Endothelial cell of umbilical vein (primary cell): Measurements from ENCODE around the gene GRIFIN. TPM values are rescaled to one million over a fixed set of nuclear protein-coding genes. Genes with fewer than 3 reads are reported as not detected.
A peak's percentile ranks its signal among the peaks of the same experiment; 100 is the strongest.

Source experiments
- BruUV-seq: library from RNA; stranded (reverse); fragments of 400-500 nt; replicated peaks from 2 replicates; lab custom pipeline; 2021; lab: Mats Ljungman, UMichigan
- CTCF ChIA-PET: fragments of 300-600, 350-600 bp; sonication (Branson Sonifier 250); formaldehyde crosslinking; loops from one replicate; lab custom pipeline; 2021; ENCODE audit warnings: antibody characterized with exemption, inconsistent platforms; lab: Charles Lee
- POLR2A ChIA-PET: fragments of 300-600, 350-600 bp; sonication (Branson Sonifier 250); formaldehyde crosslinking; loops from one replicate; lab custom pipeline; 2021; ENCODE audit warnings: antibody characterized with exemption, inconsistent platforms; lab: Charles Lee
- DNase-seq: peaks from one replicate; pipeline ENCODE4 v3.0.0-alpha.2; 2011; ENCODE audit warnings: low read depth, low spot score
- FAIRE-seq: peaks from 2 replicates; lab custom pipeline; 2011; peaks lifted over from hg19 to GRCh38; lab: Jason Lieb, UNC
- H2AFZ ChIP-seq: 2 replicates; pipeline ENCODE4 v1.6.0; 2012; ENCODE audit warnings: low read depth, low read length, control low read depth, inconsistent platforms
- H3K27ac ChIP-seq: 2 replicates; pipeline ENCODE4 v1.5.1; 2011; ENCODE audit warnings: low read depth, mild to moderate bottlenecking, control low read depth, low read length, moderate library complexity; ENCODE audit not compliant: insufficient read depth
- H3K27me3 ChIP-seq, 2 experiments: 2 replicates each; pipeline versions ENCODE4 v1.6.0 to v1.6.1; 2011; ENCODE audit warnings: low read length in 2 of 2, mixed read lengths in 1 of 2; ENCODE audit not compliant: control insufficient read depth in 2 of 2, insufficient read depth in 2 of 2
- H3K36me3 ChIP-seq, 2 experiments: 2 replicates in 1 of 2; 3 replicates in 1 of 2; pipeline ENCODE4 v1.5.1; 2011; ENCODE audit warnings: low read length in 2 of 2, mild to moderate bottlenecking in 1 of 2, moderate library complexity in 1 of 2; ENCODE audit not compliant: control insufficient read depth in 2 of 2, insufficient read depth in 2 of 2; ENCODE audit errors: extremely low read depth in 1 of 2
- H3K4me1 ChIP-seq: 3 replicates; pipeline ENCODE4 v1.5.1; 2011; ENCODE audit warnings: mild to moderate bottlenecking, low read length; ENCODE audit not compliant: control insufficient read depth, insufficient read depth; ENCODE audit errors: extremely low read depth
- H3K4me2 ChIP-seq: 2 replicates; pipeline ENCODE4 v1.6.1; 2011; ENCODE audit warnings: low read length, control low read depth, mixed read lengths; ENCODE audit not compliant: insufficient read depth
- H3K4me3 ChIP-seq, 3 experiments: fragments of 200-600 bp in 1 of 3; sonication (generic), shearing (Covaris generic) in 1 of 3; replicated peaks in 1 of 3; 2 replicates each; pipeline ENCODE4 v1.5.1; 2011 to 2016; ENCODE audit warnings: control low read depth in 3 of 3, low read length in 3 of 3, mild to moderate bottlenecking in 2 of 3, inconsistent platforms in 1 of 3, low read depth in 1 of 3, moderate library complexity in 1 of 3; ENCODE audit not compliant: insufficient read depth in 1 of 3
- H3K79me2 ChIP-seq: 2 replicates; pipeline ENCODE4 v1.6.0; 2012; ENCODE audit warnings: low read length, inconsistent platforms; ENCODE audit not compliant: control insufficient read depth, insufficient read depth
- H3K9ac ChIP-seq: replicated peaks from 2 replicates; pipeline ENCODE3; 2011; ENCODE audit warnings: low read length, control low read depth; ENCODE audit not compliant: insufficient read depth; ENCODE audit errors: extremely low read depth
- H3K9me1 ChIP-seq: replicated peaks from 3 replicates; pipeline ENCODE4 v1.6.0; 2011; ENCODE audit warnings: mild to moderate bottlenecking, low read length; ENCODE audit not compliant: control insufficient read depth, insufficient read depth; ENCODE audit errors: extremely low read depth
- H3K9me3 ChIP-seq: replicated peaks from 2 replicates; pipeline ENCODE4 v1.5.1; 2012; ENCODE audit warnings: low read length, inconsistent platforms; ENCODE audit not compliant: control insufficient read depth, insufficient read depth
- H4K20me1 ChIP-seq: replicated peaks from 2 replicates; pipeline ENCODE3; 2011; ENCODE audit warnings: mild to moderate bottlenecking, low read length; ENCODE audit not compliant: control insufficient read depth, insufficient read depth; ENCODE audit errors: extremely low read depth
- EZH2 ChIP-seq: IDR thresholded peaks from 2 replicates; pipeline ENCODE4 v1.6.1; 2012; ENCODE audit warnings: borderline replicate concordance, low read depth, mild to moderate bottlenecking, moderate library complexity, low read length, inconsistent platforms; ENCODE audit not compliant: severe bottlenecking
- FOS ChIP-seq: IDR thresholded peaks from 2 replicates; pipeline ENCODE4 v1.6.1; 2011; ENCODE audit warnings: mild to moderate bottlenecking, low read length, moderate library complexity, borderline replicate concordance; ENCODE audit not compliant: insufficient read depth
- GATA2 ChIP-seq: IDR thresholded peaks from 2 replicates; pipeline ENCODE4 v1.7.0; 2011; ENCODE audit warnings: low read depth, mild to moderate bottlenecking, moderate library complexity, mixed read lengths, low read length; ENCODE audit not compliant: insufficient read length, insufficient read depth
- JUN ChIP-seq: IDR thresholded peaks from 2 replicates; pipeline ENCODE4 v1.6.1; 2011; ENCODE audit warnings: borderline replicate concordance, low read depth; ENCODE audit not compliant: insufficient read length, insufficient read depth
- MAX ChIP-seq: IDR thresholded peaks from 2 replicates; pipeline ENCODE4 v1.6.1; 2011; ENCODE audit not compliant: insufficient read depth, insufficient read length
- MYC ChIP-seq: IDR thresholded peaks from one replicate; pipeline ENCODE4 v1.6.1; 2011; ENCODE audit warnings: mild to moderate bottlenecking, low read depth, low read length
- POLR2A ChIP-seq: IDR thresholded peaks from 2 replicates; pipeline ENCODE4 v1.6.1; 2012; ENCODE audit warnings: low read depth, mild to moderate bottlenecking, control low read depth, low read length
- POLR2AphosphoS5 ChIP-seq: IDR thresholded peaks from 2 replicates; pipeline ENCODE4 v1.6.1; 2012; ENCODE audit warnings: low read depth, mild to moderate bottlenecking, control low read depth, low read length, moderate library complexity; ENCODE audit not compliant: insufficient read depth
- dilution Hi-C: fragments of 300-500 bp; cut with MboI; formaldehyde crosslinking; loops from one replicate; pipeline ENCODE4 v1.15.0; 2019; ENCODE audit warnings: low sequenced_read_pairs; ENCODE audit not compliant: extremely low pct_ligation_motif_present
- intact Hi-C: fragments of 100-400 bp; cut with micrococcal nuclease; formaldehyde crosslinking; loops from one replicate; pipeline ENCODE4 v1.10.0; 2022
- polyA plus RNA-seq, 4 experiments: library from polyadenylated mRNA; depleted of rRNA in 3 of 4; stranded (reverse) in 3 of 4; unstranded in 1 of 4; fragments of >200 nt; gene quantifications; 2 replicates each; pipeline versions ENCODE4 v1.2.1 to v1.2.3, GENCODE V29; 2011 to 2012; ENCODE audit warnings: missing spikeins in 1 of 4
- total RNA-seq: library from RNA; stranded (reverse); gene quantifications from 2 replicates; pipeline ENCODE4 v1.2.3, GENCODE V29; 2021
- TF ChIP-seq, protein P1 (sequence below), 2 donors: IDR thresholded peaks; 1 replicate in 1 of 2; 2 replicates in 1 of 2; pipeline ENCODE4 v1.5.1; 2011; ENCODE audit warnings: low read length in 2 of 2, mild to moderate bottlenecking in 2 of 2, moderate library complexity in 2 of 2, control low read depth in 1 of 2, inconsistent platforms in 1 of 2, low read depth in 1 of 2; ENCODE audit not compliant: insufficient read depth in 1 of 2; ENCODE audit errors: extremely low read depth in 1 of 2

GRIFIN gene
- total and polyA plus RNA-seq, 2 donors (not counting 3 experiments of a cell fraction or from before 2014, with no cell fraction given), result not detected

GRCh38 chr7:2478399-2478785, 2.2 kb upstream of the GRIFIN start:
- H3K9ac ChIP-seq, result no peak overlapping the region
- H3K27ac ChIP-seq, result no peak overlapping the region
- H3K4me2 ChIP-seq, result no peak overlapping the region
- intact Hi-C loops (loop anchor here (5.0 to 10.0 kb wide), 2 partner anchors 156 to 184 kb away; partner anchors contain the start of gene TTYH3), dilution Hi-C loops (no loop called here)
- TF ChIP-seq GATA2, result no peak
- no peak for TF ChIP-seq FOS
- no peaks in the 10 kb centered on the region for H3K4me1 ChIP-seq
- no peaks in the 10 kb centered on the region for H3K36me3 ChIP-seq
- H3K27me3 ChIP-seq, result peaks cover 0 to 4% of the 10 kb centered on the region in 2 experiments
- no peaks in the 10 kb centered on the region for H3K79me2 ChIP-seq
- ChIA-PET CTCF (interaction anchor here (0.5 to 3.1 kb wide), 12 partner anchors 8 to 204 kb away, joined by 3 to 12 read pairs (median 3); no protein-coding TSS in a partner anchor), POLR2A (no interaction called here)
- H2AFZ ChIP-seq, result no peak overlapping the region
- DNase-seq (no peak), FAIRE-seq (no peak)
- no peaks in the 10 kb centered on the region for H3K9me1 ChIP-seq
- H3K9me3 ChIP-seq, result no peaks in the 10 kb centered on the region
- BruUV-seq, result no TSS peak
- H3K4me3 ChIP-seq, result no peak overlapping the region
- no peaks in the 10 kb centered on the region for H4K20me1 ChIP-seq

DNA sequence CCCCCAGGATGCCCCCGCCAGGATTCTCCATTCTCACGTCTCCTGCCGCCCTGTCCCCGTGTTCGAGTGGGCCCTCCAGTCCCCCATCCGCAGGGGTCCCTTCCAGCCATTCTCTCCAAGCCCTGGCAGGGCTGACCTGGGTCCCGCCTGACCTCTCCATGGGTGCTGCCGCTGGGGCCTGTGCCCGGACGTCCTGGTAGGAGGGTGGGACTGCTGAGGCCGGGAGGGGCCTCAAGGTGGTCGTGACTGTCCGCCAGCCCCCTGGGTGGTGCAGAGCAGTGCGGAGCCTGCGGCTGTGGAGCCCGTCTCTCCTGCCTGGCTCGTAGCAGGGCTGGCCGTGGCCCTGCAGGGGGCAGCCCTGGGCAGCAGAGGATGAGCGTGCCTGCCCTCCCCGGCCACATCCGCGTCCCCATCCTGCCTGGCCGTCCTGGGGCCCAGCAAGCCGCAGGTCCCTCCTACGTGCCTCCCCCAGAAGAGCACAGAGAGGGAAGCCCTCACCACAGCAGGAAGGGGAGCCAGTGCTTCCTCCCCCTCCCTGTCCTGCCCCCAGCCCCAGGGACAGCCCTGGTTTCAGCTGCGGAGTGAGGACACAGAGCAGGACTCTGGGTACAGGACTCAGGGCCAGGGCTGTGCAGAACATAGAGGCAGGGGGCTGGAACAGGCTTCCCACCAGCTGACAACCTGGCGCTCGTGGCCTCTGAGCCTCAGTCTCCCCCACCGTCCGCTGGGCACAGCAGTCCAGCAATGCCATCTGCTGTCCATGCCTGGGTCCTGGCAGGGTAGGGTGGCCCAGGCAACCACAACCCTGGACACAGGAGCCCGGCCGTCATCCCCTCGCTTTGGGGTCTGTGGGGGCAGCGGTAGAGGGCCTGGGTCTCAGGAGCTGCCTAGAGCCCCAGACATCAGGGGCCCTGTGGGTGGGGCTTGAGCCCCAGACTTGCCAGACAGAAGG, 1.5 kb upstream of the GRIFIN start:
- no peaks in the 10 kb centered on the region for H3K9me3 ChIP-seq
- BruUV-seq, result no TSS peak
- dilution Hi-C loops, result no loop called here
- peak overlapping the region; percentile 78 for H2AFZ ChIP-seq
- H3K79me2 ChIP-seq, result no peaks in the 10 kb centered on the region
- no peak overlapping the region for H3K9ac ChIP-seq
- H3K27me3 ChIP-seq, result peaks cover 0 to 4% of the 10 kb centered on the region in 2 experiments
- ChIA-PET POLR2A (no interaction called here), CTCF (interaction anchor here (0.5 to 3.1 kb wide), 11 partner anchors 9 to 204 kb away, joined by 3 to 12 read pairs (median 3); no protein-coding TSS in a partner anchor)
- H3K36me3 ChIP-seq, result no peaks in the 10 kb centered on the region
- H4K20me1 ChIP-seq, result no peaks in the 10 kb centered on the region
- intact Hi-C loops, result loop anchor here (1.0 to 10.0 kb wide), 5 partner anchors 43 to 204 kb away; partner anchors contain the start of genes BRAT1 and TTYH3
- H3K9me1 ChIP-seq, result no peaks in the 10 kb centered on the region
- no peak overlapping the region for H3K4me3 ChIP-seq
- no peak overlapping the region for H3K4me2 ChIP-seq
- no peaks in the 10 kb centered on the region for H3K4me1 ChIP-seq
- DNase-seq, result peak; percentile 53
- H3K27ac ChIP-seq, result no peak overlapping the region
- peak; percentile 80 for FAIRE-seq
- TF ChIP-seq MAX, result no peak
- TF ChIP-seq EZH2, result no peak
- no peak for TF ChIP-seq JUN
- TF ChIP-seq FOS, result no peak
- no peak for TF ChIP-seq MYC
- no peak for TF ChIP-seq GATA2
- peak; percentile 23 for TF ChIP-seq POLR2AphosphoS5
- TF ChIP-seq, protein P1, sequence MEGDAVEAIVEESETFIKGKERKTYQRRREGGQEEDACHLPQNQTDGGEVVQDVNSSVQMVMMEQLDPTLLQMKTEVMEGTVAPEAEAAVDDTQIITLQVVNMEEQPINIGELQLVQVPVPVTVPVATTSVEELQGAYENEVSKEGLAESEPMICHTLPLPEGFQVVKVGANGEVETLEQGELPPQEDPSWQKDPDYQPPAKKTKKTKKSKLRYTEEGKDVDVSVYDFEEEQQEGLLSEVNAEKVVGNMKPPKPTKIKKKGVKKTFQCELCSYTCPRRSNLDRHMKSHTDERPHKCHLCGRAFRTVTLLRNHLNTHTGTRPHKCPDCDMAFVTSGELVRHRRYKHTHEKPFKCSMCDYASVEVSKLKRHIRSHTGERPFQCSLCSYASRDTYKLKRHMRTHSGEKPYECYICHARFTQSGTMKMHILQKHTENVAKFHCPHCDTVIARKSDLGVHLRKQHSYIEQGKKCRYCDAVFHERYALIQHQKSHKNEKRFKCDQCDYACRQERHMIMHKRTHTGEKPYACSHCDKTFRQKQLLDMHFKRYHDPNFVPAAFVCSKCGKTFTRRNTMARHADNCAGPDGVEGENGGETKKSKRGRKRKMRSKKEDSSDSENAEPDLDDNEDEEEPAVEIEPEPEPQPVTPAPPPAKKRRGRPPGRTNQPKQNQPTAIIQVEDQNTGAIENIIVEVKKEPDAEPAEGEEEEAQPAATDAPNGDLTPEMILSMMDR (IDR thresholded peaks at IDR 0.05; ENCODE audit: extremely low read depth in 1 of 2, insufficient read depth in 1 of 2, low read depth in 1 of 2, low read length in 2 of 2), result peak; percentile 81 to 95
- TF ChIP-seq POLR2A, result no peak
